ENCODE data around the gene LRRC55.

The LRRC55 gene

DNA sequence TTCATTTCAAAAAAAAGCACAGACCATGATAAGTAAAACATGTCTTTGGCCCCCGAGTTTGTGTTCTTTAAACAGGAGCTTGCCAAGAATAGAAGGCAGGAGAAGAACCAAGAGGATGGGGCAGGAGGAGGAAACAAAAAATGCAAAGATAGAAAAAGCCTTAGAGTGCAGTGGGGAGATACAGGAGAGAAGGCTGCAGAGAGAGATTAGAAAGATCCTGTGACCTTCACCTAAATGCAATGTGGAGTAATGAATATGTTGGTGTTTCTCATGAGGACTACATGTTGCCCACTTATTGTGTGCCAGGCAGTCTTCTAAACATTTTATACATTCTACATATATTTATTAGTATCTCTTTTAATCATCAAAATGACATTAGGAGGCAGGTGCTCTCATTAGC is 57.6 kb downstream of the LRRC55 start:
- no peak for DNase-seq

DNA sequence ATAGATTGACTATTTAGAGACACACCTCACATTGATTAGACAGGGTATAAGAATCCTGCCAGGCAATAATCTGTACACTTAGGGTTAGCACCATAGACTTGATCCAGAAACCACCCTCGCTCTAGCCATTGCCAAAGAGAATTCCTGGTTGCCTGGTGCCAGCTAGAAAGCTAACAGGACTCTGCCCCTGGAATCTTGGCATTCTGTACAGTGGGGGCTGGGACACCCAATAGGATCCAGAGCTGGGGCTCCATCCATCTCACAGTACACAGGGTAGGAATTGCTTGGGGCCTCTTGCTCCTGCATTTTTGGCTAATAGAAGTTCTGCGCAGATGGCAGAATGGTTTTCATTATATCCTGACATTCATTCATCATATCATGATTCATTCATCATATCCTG is 58.3 kb downstream of the LRRC55 start:
- no peak for DNase-seq

DNA sequence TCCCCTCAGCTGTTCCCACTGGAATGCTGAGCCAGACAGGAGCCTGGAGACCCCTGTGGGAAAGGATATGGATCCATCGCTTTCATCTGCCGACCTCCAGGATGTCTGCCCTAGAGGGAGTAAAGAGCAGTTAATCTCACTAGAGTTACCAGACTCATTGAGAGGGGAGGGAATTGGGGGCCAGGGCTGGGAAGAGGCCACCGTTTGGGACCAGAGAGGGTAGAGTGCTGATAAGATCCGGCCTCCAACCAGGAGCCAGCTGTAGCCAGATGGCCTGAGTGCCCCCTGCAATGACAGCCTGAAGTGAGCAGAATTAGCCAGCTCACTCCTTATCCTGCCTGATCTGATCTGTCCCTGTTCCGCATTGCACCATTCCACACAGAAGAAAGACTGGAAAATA is 59.0 kb downstream of the LRRC55 start:
- DNase-seq: no peak
